NCI-H510A (cell line): ENCODE measurements around the gene OR6N1.

ENCODE experiments used
- DNase-seq: peaks from one replicate; lab custom pipeline; 2025; lab: John Stamatoyannopoulos, UW

Gene OR6N1

GRCh38 chr1:158752155-158752712 lies 19.8 kb downstream of the OR6N1 start:
- DNase-seq: no peak

- no peak for DNase-seq
Measured at GRCh38 chr1:158735848-158736247, 36.1 kb downstream of the OR6N1 start.

GRCh38 chr1:158732524-158732923 lies 39.5 kb downstream of the OR6N1 start:
- no peak for DNase-seq

- DNase-seq: no peak
Measured at GRCh38 chr1:158731707-158732106, 40.3 kb downstream of the OR6N1 start.

- no peak for DNase-seq
Measured at GRCh38 chr1:158730453-158730852, 41.5 kb downstream of the OR6N1 start.

- DNase-seq: no peak
Measured at GRCh38 chr1:158728510-158729225, 43.3 kb downstream of the OR6N1 start.

GRCh38 chr1:158724442-158724841 lies 47.6 kb downstream of the OR6N1 start:
- no peak for DNase-seq

GRCh38 chr1:158720620-158721019 lies 51.4 kb downstream of the OR6N1 start, which contains the start of gene OR6K3:
TSS of gene OR6K3 (minus strand) at chr1:158720720. CDS start at chr1:158718115, 2,605 bp downstream.
- DNase-seq: no peak

- DNase-seq: no peak
Measured at GRCh38 chr1:158719664-158720063, 52.3 kb downstream of the OR6N1 start.

- no peak for DNase-seq
Measured at GRCh38 chr1:158717344-158717743, 54.7 kb downstream of the OR6N1 start.

- no peak for DNase-seq
Measured at GRCh38 chr1:158716335-158716734, 55.7 kb downstream of the OR6N1 start.

GRCh38 chr1:158714754-158715153 lies 57.2 kb downstream of the OR6N1 start:
- no peak for DNase-seq
